ENCODE results near the gene LGI2. TPM values are rescaled to one million over a fixed set of nuclear protein-coding genes. Genes with fewer than 3 reads are reported as not detected.
"Not testable (repeated sequence)": the region's sequence is repeated elsewhere in the genome, so short reads cannot be mapped to it uniquely, and the experiment has no call there.

Gene LGI2
- total RNA-seq, 1 donor from 2014 or later, result 0.98 TPM

- H3K4me3 ChIP-seq, result no peak overlapping the region
- DNase-seq (ENCODE audit: extremely low spot score in 2 of 2), result no peak
- intact Hi-C loops (cut with DNase I), result no loop called here
These were observed 30.2 kb upstream of the LGI2 start for GRCh38 chr4:25060963-25061340.

GRCh38 chr4:25060241-25060962, 29.7 kb upstream of the LGI2 start:
- Histone ChIP-seq H3K4me1 (no peaks in the 10 kb centered on the region), H3K27me3 (no peaks in the 10 kb centered on the region), H3K36me3 (no peaks in the 10 kb centered on the region), H3K27ac (peak overlapping the region; percentile 36), H3K9me3 (no peaks in the 10 kb centered on the region), H3K4me3 (no peak overlapping the region)
- intact Hi-C loops (cut with DNase I), result no loop called here
- no peak for DNase-seq (ENCODE audit: extremely low spot score in 2 of 2)
- TF ChIP-seq POLR2AphosphoS5 (IDR thresholded peaks at IDR 0.05; ENCODE audit: insufficient read depth in 1 of 2, low read depth in 1 of 2), result peak in 1 of 2 donors; percentile 23
- no peak for TF ChIP-seq CTCF (IDR thresholded peaks at IDR 0.05)
- no peak for TF ChIP-seq POLR2A (IDR thresholded peaks at IDR 0.05)

More at GRCh38 chr4:25060963-25061340, 30.2 kb upstream of the LGI2 start:
- Histone ChIP-seq H3K36me3 (no peaks in the 10 kb centered on the region), H3K27ac (no peak overlapping the region), H3K27me3 (no peaks in the 10 kb centered on the region), H3K4me1 (no peaks in the 10 kb centered on the region), H3K9me3 (no peaks in the 10 kb centered on the region)
- no peak for TF ChIP-seq POLR2AphosphoS5 (IDR thresholded peaks at IDR 0.05; ENCODE audit: insufficient read depth in 1 of 2, low read depth in 1 of 2)
- TF ChIP-seq CTCF (IDR thresholded peaks at IDR 0.05), result no peak
- no peak for TF ChIP-seq POLR2A (IDR thresholded peaks at IDR 0.05)

GRCh38 chr4:25059791-25060190, 29.0 kb upstream of the LGI2 start:
- intact Hi-C loops (cut with DNase I), result no loop called here
- DNase-seq (ENCODE audit: extremely low spot score in 2 of 2), result no peak
- peak overlapping the region; percentile 36 for H3K27ac ChIP-seq
- H3K4me1 ChIP-seq, result no peaks in the 10 kb centered on the region
- H3K9me3 ChIP-seq, result no peaks in the 10 kb centered on the region
- no peaks in the 10 kb centered on the region for H3K36me3 ChIP-seq
- no peak overlapping the region for H3K4me3 ChIP-seq
- no peaks in the 10 kb centered on the region for H3K27me3 ChIP-seq
- TF ChIP-seq POLR2A (IDR thresholded peaks at IDR 0.05), result no peak
- TF ChIP-seq POLR2AphosphoS5 (IDR thresholded peaks at IDR 0.05; ENCODE audit: insufficient read depth in 1 of 2, low read depth in 1 of 2), result no peak
- no peak for TF ChIP-seq CTCF (IDR thresholded peaks at IDR 0.05)

DNA sequence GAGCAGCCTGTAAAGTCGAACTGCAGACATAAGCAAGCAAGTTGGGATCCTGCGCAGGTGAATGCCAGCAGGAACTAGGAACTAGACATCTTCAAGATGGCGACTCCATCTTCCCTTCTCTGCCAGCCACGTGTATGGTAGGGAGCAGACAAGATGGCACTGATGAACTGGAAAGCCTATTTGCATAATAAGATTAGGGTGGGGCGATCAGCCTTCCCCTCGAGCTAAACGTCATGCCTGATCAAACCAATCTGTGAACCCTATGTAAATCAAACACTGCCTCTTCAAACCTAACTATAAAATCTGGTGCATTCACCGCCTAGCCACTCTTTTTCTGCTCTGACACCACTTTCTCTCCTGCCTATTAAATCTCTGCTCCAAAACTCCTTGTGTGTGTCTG, 28.1 kb upstream of the LGI2 start:
- Histone ChIP-seq H3K27ac (no peak overlapping the region), H3K9me3 (no peaks in the 10 kb centered on the region), H3K36me3 (no peaks in the 10 kb centered on the region), H3K4me1 (no peaks in the 10 kb centered on the region), H3K4me3 (no peak overlapping the region), H3K27me3 (no peaks in the 10 kb centered on the region)
- intact Hi-C loops (cut with DNase I), result no loop called here
- DNase-seq (ENCODE audit: extremely low spot score in 2 of 2), result no peak
- TF ChIP-seq POLR2AphosphoS5 (IDR thresholded peaks at IDR 0.05; ENCODE audit: insufficient read depth in 1 of 2, low read depth in 1 of 2), result no peak
- TF ChIP-seq CTCF (IDR thresholded peaks at IDR 0.05), result no peak
- no peak for TF ChIP-seq POLR2A (IDR thresholded peaks at IDR 0.05)

GRCh38 chr4:25057299-25057698, 26.6 kb upstream of the LGI2 start:
- Histone ChIP-seq H3K36me3 (no peaks in the 10 kb centered on the region), H3K27ac (no peak overlapping the region), H3K27me3 (no peaks in the 10 kb centered on the region), H3K9me3 (no peaks in the 10 kb centered on the region), H3K4me3 (no peak overlapping the region), H3K4me1 (no peaks in the 10 kb centered on the region)
- DNase-seq (ENCODE audit: extremely low spot score in 2 of 2), result no peak
- intact Hi-C loops (cut with DNase I), result no loop called here
- TF ChIP-seq POLR2A (IDR thresholded peaks at IDR 0.05) (no peak), POLR2AphosphoS5 (IDR thresholded peaks at IDR 0.05; ENCODE audit: insufficient read depth in 1 of 2, low read depth in 1 of 2) (no peak), CTCF (IDR thresholded peaks at IDR 0.05) (no peak)

GRCh38 chr4:25052037-25052436, 21.3 kb upstream of the LGI2 start:
- H3K27me3 ChIP-seq; H3K9me3 ChIP-seq; H3K36me3 ChIP-seq; intact Hi-C loops (cut with DNase I); H3K4me1 ChIP-seq; H3K27ac ChIP-seq; DNase-seq (ENCODE audit: extremely low spot score in 2 of 2); H3K4me3 ChIP-seq: not testable (repeated sequence)

Measured in vagina (tissue), 2 donors.